ENCODE data around the gene PCSK5.
A peak's percentile ranks its signal among the peaks of the same experiment; 100 is the strongest.

Gene PCSK5

DNA sequence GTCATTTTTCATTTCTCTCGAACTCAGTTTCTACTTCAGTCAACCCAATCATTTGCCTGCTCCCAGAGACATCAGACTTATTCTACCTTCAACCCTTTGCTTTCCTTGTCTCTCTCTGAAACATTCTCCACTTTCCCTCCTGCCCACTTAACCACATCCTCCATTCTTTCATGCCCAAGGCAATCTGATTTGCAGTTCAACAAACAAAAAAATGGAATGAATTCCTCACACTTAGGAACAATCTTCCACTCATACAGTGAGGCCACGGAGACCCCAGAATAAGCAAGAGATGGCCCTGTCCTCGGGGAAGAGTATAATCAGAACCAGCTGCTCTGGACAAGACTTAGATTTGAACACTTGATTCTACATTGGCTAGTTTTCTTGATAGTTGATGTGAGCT lies 323.3 kb downstream of the PCSK5 start:
- H3K27ac ChIP-seq = no peak overlapping the region
- DNase-seq (ENCODE audit: low read depth, low spot score) = no peak

DNA sequence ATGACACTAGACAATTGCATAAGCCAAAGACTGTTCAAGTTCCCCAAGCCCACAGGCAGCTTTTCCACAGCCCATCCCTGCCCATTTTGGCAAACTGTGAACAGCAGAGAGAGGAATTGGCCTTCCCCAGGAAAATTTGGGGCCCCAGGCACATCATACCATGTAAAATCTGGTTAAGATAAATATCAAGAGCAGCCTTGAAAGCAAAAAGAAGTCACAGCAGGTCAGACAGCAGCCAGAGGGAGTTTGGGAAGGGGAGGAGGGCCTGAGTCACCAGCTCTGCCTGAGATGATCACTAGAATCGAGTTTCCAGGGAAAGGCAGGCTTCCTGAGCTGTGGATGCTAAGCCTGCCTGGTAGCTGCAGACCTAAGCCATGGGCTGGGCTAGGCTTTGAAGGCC lies 324.6 kb downstream of the PCSK5 start:
- DNase-seq (ENCODE audit: low read depth, low spot score) = peak; percentile 10
- H3K27ac ChIP-seq = no peak overlapping the region

DNA sequence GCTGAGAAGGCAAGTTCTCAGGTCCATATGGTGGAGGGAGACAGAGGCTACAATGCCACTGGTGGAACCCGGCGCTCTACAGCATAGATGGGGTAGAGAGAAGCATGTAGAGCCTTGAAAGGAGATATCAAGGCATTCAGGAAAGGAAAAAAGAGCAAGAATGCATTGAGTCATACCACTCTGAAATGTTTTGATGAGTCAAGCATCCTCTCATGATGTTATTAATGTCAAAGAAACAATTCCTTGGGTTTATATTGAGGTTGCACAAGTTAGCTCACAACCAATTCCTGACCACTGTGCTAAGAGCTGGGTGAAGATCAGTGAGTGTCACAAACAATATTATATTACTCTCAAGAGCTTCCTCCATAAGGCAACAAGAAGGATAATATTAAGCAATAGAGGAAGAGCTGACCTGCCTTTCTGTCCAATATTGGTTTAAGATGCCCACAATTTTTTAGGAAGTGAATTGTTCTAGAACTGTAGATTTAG lies 325.7 kb downstream of the PCSK5 start:
- peak; percentile 62 for DNase-seq (ENCODE audit: low read depth, low spot score)

DNA sequence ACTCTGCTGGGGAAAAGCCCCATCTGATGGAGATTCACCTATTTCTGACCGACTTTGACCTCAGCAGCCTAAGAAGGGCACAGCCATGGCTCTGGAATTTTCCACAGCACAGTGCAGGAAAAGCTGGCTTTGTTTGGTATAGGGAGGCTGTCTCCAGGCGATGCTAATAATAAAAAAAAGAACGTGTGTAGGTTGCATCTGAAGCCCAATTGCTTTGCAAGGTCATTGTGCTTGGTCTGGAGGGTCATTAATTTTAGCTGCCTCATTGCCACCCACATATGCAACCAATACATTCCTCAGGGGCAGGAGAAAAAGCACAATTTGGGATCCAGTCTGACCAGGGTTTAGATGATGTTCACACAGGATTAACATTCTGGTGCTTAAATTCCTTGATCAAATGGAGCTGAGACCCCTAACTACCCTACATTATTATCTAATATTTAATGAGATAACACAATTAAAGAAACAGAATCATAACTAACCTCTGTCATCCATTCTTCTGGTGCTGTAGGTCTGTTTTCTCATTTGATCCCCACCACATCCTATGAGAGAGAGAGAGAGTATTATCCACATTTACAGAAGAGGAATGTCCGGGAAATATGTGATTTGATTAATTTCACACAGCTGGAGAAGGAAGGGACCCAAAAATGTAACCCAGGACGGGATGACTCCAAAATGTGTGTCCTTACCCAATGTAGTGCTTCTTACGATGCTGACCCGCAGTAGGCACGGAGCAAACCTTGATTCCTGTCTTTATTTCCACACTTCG lies 327.8 kb downstream of the PCSK5 start:
- no peak for DNase-seq (ENCODE audit: low read depth, low spot score)
- H3K27ac ChIP-seq = no peak overlapping the region

More for the DNA sequence above, 325.7 kb downstream of the PCSK5 start:
- H3K27ac ChIP-seq = peak overlapping the region; percentile 29

DNA sequence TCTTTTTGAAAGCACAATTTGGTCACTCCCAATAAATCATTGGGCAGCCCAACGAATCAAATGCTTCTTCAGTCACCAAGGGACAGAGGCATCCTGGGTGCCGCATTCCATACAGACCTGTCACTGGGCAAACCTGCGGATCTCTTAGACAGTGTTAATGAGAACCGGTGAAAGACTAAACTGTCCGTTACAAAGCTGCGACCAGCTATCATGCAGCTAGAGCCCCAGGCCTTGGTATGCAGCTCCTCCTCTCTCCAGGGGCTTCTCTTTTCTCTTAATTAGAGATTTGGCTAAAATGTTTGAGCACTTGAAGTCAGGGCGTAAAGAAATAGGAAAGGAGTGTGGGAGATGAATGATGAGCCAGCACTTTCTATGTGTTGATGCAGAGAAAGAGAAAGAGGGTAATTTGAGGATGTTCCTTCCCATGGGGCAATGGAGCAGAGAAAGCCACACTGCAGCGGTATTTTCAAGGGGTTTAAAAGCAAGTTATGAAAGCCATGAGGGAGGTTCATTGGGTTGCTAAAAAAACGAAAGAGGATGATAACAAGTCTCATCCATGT lies 328.5 kb downstream of the PCSK5 start:
- no peak overlapping the region for H3K27ac ChIP-seq
- no peak for DNase-seq (ENCODE audit: low read depth, low spot score)

DNA sequence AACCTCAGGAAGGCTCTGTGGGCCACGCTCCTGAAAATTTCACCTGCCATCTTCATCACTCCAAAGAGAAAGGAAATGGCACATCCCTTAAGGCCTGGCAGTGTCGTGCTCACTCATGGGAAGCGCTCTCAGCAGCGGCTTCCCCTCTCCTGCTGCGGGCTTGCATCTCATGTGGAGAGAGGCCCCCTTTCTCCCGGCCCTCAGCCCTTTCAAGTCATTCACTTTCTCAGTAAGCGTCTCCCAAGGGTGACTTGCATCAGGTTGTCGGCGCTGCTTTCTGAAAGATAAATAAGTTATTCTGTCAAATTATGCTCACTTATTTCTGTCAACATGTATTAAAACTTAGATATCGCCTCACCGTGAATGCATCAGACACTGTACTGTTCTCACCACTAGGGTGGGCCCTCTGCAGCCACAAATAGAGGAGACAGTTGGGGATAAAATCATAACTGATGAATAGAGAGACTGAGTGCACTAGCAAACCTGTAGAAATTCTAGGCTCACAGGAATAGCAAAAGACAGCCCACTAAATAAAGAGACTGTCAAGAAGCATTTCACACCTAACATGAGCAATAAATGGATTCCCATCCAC lies 329.2 kb downstream of the PCSK5 start:
- DNase-seq (ENCODE audit: low read depth, low spot score) = no peak
- no peak overlapping the region for H3K27ac ChIP-seq

DNA sequence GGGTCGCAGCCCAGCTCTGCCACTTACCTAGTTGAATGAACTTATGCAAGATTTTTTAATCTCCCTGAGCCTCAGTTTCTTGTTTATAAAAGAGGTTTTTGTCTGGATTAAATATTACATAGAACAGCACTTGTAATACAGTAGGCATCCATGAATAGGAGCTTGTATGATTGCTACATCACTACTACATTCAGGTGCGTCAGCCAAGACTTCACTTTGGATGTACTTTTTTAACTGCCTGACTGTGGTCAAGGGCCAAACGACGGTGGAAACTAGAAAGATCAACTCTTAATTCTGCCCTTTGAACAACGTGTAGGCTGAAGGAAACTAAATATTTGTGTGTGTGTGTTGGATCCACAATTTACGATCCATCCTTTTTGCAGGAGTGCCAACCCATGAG lies 330.9 kb downstream of the PCSK5 start:
- no peak overlapping the region for H3K27ac ChIP-seq
- DNase-seq (ENCODE audit: low read depth, low spot score) = no peak

DNA sequence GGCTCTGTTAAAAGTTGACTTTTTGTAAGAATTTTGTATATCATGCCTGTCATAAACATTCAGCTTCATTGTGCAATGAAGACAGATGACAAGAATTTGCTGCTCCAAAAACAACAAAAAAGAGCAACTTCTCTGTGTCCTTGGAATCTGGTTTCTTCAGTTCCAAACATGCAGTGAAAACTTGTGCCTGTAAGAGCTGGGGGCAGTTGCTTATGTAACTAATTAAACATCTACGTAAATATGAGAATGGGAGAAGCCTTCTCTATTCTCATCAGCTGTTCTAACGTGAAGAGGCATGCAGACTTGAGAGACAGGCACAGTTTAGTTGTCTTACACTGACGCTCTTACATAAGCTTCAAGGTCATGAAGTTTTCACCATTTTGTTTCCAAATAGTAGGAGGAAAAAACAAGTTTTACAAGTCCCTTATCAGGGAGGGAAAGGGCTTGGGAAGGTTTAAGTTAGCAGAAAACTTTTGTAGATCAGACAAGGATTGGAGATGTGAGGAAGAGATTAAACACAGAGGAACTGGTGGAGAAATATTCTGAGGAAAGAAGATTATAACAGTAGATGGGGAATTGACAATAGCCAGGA lies 333.4 kb downstream of the PCSK5 start:
- no peak for DNase-seq (ENCODE audit: low read depth, low spot score)
- H3K27ac ChIP-seq = no peak overlapping the region

DNA sequence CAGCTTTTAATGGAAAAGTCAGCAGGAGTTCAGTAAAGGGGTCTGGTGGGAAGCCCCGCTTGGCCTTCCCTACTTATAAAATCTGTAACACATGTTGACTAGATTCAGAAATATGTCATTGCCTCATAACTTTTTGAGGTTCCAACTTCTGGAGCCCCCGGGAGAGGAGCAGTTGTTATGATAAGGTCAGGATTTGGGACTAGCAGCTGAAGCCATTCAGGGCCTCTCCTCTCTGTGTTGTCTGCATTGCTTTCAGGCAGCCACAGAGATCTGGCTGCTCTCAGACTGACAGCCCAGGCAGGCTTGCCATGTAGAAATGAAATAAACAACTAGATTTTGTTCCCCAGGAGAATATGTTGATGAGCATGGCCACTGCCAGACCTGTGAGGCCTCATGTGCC lies 336.7 kb downstream of the PCSK5 start:
- DNase-seq (ENCODE audit: low read depth, low spot score) = no peak
- no peak overlapping the region for H3K27ac ChIP-seq

DNA sequence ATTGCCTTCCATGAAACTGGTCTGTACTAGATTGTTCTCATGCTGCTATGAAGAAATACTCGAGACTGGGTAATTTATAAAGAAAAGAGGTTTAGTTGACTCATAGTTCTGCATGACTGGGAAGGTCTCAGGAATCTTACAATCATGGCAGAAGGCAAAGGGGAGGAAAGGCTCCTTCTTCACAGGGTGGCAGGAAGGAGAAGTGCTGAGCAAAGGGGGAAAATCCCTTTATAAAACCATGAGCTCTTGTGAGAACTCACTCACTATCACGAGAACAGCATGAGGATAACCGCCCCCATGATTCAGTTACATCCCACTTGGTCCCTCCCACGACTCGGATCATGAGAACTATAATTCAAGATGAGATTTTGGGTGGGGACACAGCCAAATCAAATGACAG lies 340.5 kb downstream of the PCSK5 start:
- DNase-seq (ENCODE audit: low read depth, low spot score) = no peak
- no peak overlapping the region for H3K27ac ChIP-seq

DNA sequence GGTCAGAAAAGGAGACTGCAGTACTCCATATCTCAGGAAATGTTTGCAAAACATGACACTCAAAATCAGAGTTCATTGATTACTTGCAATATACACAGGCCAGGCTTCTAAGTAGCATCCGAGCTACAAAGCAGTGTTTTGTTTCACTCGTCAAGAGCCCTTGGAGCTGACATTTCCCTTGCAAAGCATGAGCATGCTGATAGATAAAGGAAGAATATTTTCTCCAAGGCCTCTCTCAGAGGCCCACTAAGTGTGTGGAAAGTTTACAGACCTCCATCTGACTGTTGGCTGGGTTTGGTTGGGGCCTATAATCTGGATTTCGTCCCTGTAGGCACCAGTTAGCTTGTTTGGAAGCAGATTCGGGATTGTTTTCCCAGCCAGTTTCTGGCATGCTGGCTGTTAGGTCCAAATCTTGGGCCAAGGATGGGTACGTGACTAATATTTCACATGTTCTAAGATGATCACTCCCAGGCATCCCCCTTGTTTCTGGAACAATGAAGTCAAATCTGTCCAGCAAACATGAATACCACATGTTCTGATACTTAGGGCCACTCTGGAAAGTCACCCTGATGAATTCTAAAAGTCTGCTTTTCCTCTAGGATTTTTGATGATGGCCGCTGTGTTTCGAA lies 342.5 kb downstream of the PCSK5 start:
- H3K27ac ChIP-seq = no peak overlapping the region
- no peak for DNase-seq (ENCODE audit: low read depth, low spot score)

DNA sequence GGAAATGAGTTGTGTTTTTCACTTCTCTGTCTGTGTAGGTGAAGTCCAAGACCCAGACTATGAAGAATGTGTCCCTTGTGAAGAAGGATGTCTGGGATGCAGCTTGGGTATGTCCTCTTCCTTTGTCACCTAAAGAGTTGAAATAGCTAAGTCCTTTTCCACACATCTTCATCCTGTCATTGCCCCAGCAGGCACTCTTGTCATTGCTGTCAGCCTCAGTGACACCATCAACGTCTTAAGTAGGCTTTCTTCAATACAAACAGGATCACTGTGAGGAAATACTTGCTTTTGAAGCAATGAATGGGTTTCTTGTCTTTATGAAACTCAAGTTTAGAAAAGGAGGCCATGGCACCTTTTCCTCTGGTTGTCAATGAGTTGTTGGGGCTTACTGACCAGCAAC lies 350.1 kb downstream of the PCSK5 start:
- DNase-seq (ENCODE audit: low read depth, low spot score) = no peak
- H3K27ac ChIP-seq = no peak overlapping the region

DNA sequence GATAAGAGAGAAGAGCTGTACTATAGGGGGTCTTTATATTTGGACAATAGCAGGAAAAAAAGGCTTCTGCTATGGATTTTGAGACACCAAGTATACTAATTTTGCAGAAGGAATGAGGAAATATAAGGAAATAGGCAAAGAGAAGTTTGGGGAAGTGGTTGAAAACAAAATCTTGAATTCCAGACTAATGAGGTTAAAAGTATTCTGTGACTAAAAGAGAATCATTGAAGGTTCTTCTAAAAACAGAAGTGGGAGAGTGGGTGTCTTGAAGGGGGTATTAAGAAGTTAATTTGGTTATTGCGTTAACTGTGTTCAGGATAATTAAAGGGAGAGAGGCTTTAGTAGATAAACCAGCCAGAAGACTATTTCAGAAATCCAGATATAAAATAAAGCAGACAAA lies 355.0 kb downstream of the PCSK5 start:
- no peak overlapping the region for H3K27ac ChIP-seq
- no peak for DNase-seq (ENCODE audit: low read depth, low spot score)

DNA sequence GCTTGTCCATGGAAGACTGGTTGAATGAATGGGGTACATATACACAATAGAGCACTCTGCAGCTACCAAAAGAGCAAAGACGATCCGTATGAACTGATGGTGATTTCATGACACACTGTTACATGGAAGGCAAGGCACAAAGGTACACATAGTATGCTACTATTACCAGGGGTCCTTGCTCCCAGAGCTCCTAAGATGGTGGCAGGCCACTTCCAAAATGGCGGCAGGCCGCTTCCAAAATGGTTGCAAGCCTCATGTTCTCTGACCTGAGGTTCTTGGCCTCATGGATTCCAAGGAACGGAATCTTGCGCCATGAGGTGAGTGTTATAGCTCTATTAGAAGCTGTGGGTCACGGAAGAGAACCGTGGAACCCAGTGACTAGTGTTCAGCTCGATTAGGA lies 356.2 kb downstream of the PCSK5 start:
- DNase-seq (ENCODE audit: low read depth, low spot score) = no peak

DNA sequence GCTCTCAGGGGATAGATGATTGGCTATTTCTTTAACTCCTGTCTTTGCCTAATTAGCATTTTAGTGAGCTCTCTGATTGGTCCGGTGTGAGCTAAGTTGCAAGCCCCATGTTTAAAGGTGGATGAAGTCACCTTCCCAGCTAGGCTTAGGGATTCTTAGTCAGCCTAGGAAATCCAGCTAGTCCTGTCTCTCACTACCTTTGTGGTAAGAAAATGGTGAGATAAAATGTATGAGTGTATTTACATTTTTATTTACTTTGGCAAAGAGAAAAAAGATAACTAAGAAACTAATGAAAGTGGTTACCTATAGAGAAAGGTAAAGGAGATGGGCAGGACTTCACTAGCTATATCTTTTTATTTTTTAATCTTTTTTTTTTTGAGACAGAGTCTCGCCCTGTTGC lies 357.0 kb downstream of the PCSK5 start:
- no peak overlapping the region for H3K27ac ChIP-seq
- no peak for DNase-seq (ENCODE audit: low read depth, low spot score)

More for the DNA sequence above, 356.2 kb downstream of the PCSK5 start:
- H3K27ac ChIP-seq = no peak overlapping the region

DNA sequence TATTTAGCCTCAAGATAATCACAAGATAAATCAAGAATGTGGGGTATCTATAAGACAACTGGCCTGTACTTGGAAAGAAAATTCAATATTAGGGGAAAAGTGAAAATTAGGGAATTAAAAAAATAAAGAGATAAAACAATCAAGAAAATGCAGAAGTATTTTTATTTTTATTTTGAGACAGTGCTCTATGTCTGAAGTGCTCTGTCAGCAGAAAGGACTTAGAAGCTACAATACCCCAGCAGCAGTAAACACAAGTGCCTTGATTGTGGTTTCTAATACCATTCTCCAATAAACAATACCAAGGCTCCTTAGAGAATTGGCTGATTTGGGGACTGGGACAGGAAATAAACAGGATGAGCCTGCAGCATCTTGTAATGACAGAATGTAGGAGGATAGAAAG lies 358.8 kb downstream of the PCSK5 start:
- H3K27ac ChIP-seq = no peak overlapping the region
- DNase-seq (ENCODE audit: low read depth, low spot score) = no peak

DNA sequence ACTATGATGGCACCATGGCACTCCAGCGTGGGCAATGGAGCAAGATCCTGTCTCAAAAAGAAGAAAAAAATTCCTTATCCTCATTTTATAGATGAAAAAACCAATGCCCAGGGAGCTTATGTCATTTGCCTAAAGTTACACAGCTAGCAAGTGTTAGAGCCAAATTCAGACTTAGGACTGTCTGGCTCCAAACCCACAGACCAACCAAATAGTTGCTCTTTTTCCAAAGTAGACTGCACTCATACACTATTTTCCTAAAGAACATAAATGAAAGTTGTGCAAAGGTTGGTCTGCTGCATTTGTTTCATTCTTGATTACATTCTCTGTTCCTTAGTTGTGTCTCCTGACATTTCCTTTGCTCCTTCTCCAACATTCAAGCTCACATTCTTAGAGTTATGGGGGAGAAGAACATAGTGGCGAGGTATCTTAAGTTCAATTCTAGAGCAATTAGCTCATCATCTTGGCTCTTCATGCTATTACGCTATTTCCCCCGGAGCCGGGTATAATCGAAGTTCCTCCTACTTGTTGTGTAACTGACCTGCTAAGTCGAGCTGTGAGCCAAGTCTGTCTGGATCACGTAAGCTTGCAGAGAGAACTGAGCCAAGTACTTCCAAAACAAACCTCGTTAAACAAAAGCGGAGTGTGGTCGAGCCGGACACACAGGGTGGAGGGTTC lies 365.4 kb downstream of the PCSK5 start:
- DNase-seq (ENCODE audit: low read depth, low spot score) = peak; percentile 39
- no peak overlapping the region for H3K27ac ChIP-seq

DNA sequence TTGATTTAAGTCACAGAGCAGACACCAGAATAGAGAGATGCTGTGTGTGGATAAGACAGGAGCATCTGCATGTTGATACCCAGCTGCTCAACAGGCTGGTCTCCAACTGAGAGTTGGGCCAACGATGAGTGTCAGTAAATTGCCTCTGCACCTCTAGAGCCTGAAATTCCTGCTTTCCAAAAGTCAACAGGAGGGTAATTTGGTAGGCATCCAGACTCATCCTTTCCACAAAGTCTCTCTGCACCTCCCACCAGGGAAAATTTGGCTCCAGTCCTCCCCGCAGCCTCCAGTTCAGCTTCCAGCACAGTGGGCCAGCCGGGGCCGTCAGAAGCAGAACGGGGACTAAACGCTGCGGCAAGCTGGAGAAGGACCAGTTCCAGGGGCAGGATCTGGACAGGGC lies 366.8 kb downstream of the PCSK5 start:
- no peak for DNase-seq (ENCODE audit: low read depth, low spot score)
- no peak overlapping the region for H3K27ac ChIP-seq

DNA sequence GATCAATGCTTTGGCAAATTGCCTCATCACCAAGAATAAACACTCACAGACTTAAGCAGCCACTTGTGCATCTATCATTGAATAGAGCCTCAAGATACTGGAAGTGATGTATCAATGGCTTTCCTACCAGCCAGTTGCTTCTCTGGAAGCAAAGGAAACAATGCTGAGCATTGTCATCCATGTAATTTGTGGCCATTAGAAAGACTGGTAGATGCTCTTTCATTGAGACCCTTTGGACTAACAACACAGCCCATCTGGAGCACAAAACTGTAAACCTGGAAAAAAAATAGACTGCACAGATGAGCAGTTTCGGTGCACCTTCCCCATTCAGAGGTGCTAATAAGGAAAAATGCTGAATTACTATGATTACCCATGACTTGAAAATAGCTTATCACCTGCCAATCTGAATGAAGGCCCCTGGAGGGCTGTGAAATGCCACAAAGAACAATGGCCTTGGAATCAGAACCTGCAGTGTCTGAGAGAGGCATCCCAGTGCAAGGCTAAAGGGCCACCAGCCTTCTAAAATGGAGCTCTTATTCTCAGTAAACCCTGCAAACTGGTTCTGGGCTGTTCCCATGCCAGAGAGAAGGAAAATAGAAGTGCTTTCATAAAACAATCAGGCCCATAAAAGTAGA lies 376.3 kb downstream of the PCSK5 start:
- no peak for DNase-seq (ENCODE audit: low read depth, low spot score)
- H3K27ac ChIP-seq = no peak overlapping the region

DNA sequence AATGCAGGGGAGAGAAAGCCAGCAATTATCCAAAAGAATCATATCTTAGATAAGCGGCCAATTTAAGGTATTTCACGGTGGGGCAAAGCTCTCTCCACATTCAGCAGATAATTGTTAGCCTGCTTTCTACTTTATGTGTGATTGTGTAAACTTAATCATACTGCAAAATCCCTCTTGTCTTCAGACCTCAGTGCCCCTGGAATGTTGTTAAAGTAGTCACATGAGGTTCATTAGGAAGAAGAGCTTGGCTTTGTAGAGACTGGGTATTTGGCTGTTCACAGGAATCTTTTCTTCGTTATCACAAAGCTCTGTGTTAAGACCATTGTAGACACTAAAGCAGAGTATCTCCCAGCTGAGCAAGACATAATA lies 376.8 kb downstream of the PCSK5 start:
- H3K27ac ChIP-seq = no peak overlapping the region
- no peak for DNase-seq (ENCODE audit: low read depth, low spot score)
